ENCODE measurements around the gene ABCC3.

Gene ABCC3

DNA sequence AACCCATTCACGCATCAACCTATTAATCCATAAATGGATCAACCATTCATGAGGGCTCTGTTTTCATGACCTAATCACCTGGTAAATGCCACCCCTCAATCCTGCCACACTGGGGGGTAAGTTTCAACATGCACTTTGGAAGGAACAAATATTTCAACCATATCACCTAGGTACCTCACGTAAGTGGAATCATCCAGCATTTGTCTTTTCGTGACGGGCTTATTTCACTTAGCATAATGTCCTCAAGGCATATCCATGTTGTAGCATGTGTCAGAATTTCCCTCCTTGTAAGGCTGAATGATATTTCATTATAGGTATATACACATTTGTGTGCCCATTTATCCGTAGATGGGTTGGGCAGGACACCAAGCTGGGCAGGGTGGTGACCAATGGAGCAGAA lies 37.4 kb downstream of the ABCC3 start:
- no peak overlapping the region for H3K27ac ChIP-seq
- TF ChIP-seq, protein P1, sequence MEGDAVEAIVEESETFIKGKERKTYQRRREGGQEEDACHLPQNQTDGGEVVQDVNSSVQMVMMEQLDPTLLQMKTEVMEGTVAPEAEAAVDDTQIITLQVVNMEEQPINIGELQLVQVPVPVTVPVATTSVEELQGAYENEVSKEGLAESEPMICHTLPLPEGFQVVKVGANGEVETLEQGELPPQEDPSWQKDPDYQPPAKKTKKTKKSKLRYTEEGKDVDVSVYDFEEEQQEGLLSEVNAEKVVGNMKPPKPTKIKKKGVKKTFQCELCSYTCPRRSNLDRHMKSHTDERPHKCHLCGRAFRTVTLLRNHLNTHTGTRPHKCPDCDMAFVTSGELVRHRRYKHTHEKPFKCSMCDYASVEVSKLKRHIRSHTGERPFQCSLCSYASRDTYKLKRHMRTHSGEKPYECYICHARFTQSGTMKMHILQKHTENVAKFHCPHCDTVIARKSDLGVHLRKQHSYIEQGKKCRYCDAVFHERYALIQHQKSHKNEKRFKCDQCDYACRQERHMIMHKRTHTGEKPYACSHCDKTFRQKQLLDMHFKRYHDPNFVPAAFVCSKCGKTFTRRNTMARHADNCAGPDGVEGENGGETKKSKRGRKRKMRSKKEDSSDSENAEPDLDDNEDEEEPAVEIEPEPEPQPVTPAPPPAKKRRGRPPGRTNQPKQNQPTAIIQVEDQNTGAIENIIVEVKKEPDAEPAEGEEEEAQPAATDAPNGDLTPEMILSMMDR (IDR thresholded peaks at IDR 0.05; ENCODE audit: low read depth, low read length), result no peak
- H3K9me3 ChIP-seq (ENCODE audit: severe bottlenecking), result no peaks in the 10 kb centered on the region
- no peaks in the 10 kb centered on the region for H3K27me3 ChIP-seq (ENCODE audit: insufficient read depth, low read depth, severe bottlenecking)
- no peaks in the 10 kb centered on the region for H3K36me3 ChIP-seq
- no peak overlapping the region for H3K4me3 ChIP-seq (ENCODE audit: low read depth, low read length)
- DNase-seq, result no peak

DNA sequence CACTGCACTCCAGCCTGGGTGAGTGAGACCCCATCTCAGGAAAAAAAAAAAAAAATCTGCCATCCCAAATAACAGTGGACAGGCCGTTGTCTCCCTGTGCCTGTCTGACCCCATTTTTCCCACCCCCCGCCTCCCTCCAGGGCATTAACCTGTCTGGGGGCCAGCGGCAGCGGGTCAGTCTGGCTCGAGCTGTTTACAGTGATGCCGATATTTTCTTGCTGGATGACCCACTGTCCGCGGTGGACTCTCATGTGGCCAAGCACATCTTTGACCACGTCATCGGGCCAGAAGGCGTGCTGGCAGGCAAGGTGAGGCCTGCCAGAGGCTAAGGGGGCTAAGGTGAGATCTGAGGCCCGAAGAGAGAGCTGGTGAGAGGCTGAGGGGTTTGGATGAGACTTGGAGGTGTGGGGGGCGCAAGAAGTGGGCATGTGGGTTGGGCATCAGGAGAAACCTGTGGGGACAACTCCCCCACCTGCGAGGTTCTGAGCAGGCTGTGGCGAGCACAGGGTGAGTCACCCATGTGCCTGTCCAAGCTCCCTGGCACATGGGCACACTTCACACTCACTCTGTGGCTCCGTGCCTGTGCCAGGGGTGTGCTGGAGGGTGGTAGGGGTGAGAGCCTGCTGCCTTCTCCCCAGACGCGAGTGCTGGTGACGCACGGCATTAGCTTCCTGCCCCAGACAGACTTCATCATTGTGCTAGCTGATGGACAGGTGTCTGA lies 38.3 kb downstream of the ABCC3 start:
- no peak overlapping the region for H3K4me3 ChIP-seq (ENCODE audit: low read depth, low read length)
- H3K9me3 ChIP-seq (ENCODE audit: severe bottlenecking), result no peaks in the 10 kb centered on the region
- TF ChIP-seq, protein P1 (IDR thresholded peaks at IDR 0.05; ENCODE audit: low read depth, low read length), result no peak
- DNase-seq, result no peak
- no peaks in the 10 kb centered on the region for H3K27me3 ChIP-seq (ENCODE audit: insufficient read depth, low read depth, severe bottlenecking)
- no peak overlapping the region for H3K27ac ChIP-seq
- no peaks in the 10 kb centered on the region for H3K36me3 ChIP-seq

DNA sequence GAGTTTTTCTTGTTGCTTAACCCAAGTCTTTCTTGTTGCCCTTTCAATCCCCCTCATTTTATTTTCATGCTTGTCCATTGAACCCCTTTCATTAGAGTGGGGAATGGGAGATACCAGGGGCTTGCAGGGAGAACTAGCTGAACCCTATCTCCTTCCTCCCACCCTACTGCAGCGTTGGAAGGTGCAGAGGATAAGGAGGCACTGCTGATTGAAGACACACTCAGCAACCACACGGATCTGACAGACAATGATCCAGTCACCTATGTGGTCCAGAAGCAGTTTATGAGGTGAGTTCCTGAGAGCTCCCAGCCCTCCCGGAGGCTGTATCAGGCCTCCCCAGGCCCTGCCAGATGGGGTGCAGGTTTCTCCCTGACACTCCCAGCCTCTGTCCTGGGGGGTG lies 40.5 kb downstream of the ABCC3 start:
- Histone ChIP-seq H3K36me3 (no peaks in the 10 kb centered on the region), H3K27ac (no peak overlapping the region), H3K9me3 (ENCODE audit: severe bottlenecking) (no peaks in the 10 kb centered on the region), H3K4me3 (ENCODE audit: low read depth, low read length) (no peak overlapping the region), H3K27me3 (ENCODE audit: insufficient read depth, low read depth, severe bottlenecking) (no peaks in the 10 kb centered on the region)
- DNase-seq, result no peak
- TF ChIP-seq, protein P1 (IDR thresholded peaks at IDR 0.05; ENCODE audit: low read depth, low read length), result no peak

DNA sequence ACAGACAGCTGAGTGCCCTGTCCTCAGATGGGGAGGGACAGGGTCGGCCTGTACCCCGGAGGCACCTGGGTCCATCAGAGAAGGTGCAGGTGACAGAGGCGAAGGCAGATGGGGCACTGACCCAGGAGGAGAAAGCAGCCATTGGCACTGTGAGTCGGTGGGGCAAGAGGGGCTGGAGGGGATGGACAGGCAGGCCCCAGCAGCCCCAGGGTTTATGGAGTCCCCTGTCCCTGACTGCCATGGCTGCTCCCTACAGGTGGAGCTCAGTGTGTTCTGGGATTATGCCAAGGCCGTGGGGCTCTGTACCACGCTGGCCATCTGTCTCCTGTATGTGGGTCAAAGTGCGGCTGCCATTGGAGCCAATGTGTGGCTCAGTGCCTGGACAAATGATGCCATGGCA lies 40.9 kb downstream of the ABCC3 start:
- Histone ChIP-seq H3K4me3 (ENCODE audit: low read depth, low read length) (no peak overlapping the region), H3K9me3 (ENCODE audit: severe bottlenecking) (no peaks in the 10 kb centered on the region), H3K27ac (no peak overlapping the region), H3K27me3 (ENCODE audit: insufficient read depth, low read depth, severe bottlenecking) (no peaks in the 10 kb centered on the region), H3K36me3 (no peaks in the 10 kb centered on the region)
- TF ChIP-seq, protein P1 (IDR thresholded peaks at IDR 0.05; ENCODE audit: low read depth, low read length), result no peak
- no peak for DNase-seq

DNA sequence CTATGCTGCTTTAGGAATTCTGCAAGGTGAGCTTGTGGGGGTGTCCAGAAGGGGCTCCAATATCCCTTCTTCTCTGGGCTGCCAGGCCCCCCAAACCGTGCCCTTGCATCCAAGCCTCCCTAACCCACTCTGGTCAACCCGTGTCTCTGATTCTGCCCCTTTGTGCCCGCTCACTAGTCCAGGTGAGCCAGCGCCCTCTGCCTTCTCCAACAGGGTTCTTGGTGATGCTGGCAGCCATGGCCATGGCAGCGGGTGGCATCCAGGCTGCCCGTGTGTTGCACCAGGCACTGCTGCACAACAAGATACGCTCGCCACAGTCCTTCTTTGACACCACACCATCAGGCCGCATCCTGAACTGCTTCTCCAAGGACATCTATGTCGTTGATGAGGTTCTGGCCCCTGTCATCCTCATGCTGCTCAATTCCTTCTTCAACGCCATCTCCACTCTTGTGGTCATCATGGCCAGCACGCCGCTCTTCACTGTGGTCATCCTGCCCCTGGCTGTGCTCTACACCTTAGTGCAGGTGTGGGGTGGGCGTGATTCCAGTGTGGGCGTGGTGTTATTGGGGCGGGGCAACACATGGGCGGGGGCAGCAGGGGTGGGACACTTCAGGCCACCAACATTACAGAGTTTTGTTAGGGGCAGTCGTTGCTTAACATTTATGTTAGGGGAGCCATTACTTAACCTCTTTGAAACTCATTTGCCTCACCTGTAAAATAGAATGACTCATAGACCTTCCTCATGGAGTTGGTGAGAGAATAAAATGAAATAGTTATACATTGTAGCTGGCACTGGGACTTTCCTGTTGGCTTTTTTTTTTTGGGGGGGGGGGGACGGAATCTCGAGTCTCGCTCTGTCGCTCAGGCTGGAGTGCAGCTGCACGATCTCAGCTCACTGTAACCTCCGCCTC lies 41.6 kb downstream of the ABCC3 start:
- Histone ChIP-seq H3K27ac (no peak overlapping the region), H3K27me3 (ENCODE audit: insufficient read depth, low read depth, severe bottlenecking) (no peaks in the 10 kb centered on the region), H3K4me3 (ENCODE audit: low read depth, low read length) (no peak overlapping the region), H3K36me3 (no peaks in the 10 kb centered on the region), H3K9me3 (ENCODE audit: severe bottlenecking) (no peaks in the 10 kb centered on the region)
- no peak for DNase-seq
- TF ChIP-seq, protein P1 (IDR thresholded peaks at IDR 0.05; ENCODE audit: low read depth, low read length), result no peak
